HEK293 (cell line): ENCODE measurements around the gene KLHL29.

Experiments
- CTCF ChIA-PET: fragments of 350-600 bp; formaldehyde crosslinking; extraction: SDS; loops from one replicate; lab custom pipeline; 2021; ENCODE audit warnings: antibody characterized with exemption; lab: Yijun Ruan, JAX
- POLR2A ChIA-PET: fragments of 300-600 bp; formaldehyde crosslinking; extraction: SDS; loops from one replicate; lab custom pipeline; 2020; ENCODE audit warnings: antibody characterized with exemption, inconsistent platforms; lab: Yijun Ruan, JAX
- H3K27ac ChIP-seq: fragments of 200-500 bp; sonication (Bioruptor generic); 2 replicates; pipeline ENCODE4 v1.5.1; 2014; ENCODE audit warnings: low read depth, low read length, control low read depth, inconsistent platforms; ENCODE audit errors: extremely low read depth
- H3K36me3 ChIP-seq, 2 experiments: fragments of 200-500 bp in 1 of 2; sonication (Bioruptor generic) in 1 of 2; 1 replicate in 1 of 2; 2 replicates in 1 of 2; pipeline ENCODE4 v1.5.1; 2014 to 2017; ENCODE audit warnings: inconsistent platforms in 2 of 2, low read length in 2 of 2; ENCODE audit not compliant: control insufficient read depth in 2 of 2, insufficient read depth in 1 of 2
- H3K4me1 ChIP-seq: fragments of 200-500 bp; sonication (Bioruptor generic); 2 replicates; pipeline ENCODE4 v1.5.1; 2014; ENCODE audit warnings: mild to moderate bottlenecking, low read length, inconsistent platforms; ENCODE audit not compliant: control insufficient read depth, insufficient read depth
- H3K4me3 ChIP-seq: 2 replicates; pipeline ENCODE4 v1.5.1; 2011; ENCODE audit warnings: low read depth, mild to moderate bottlenecking, control low read depth, low read length, moderate library complexity
- H3K9me3 ChIP-seq: fragments of 200-500 bp; sonication (Bioruptor generic); 2 replicates; pipeline ENCODE4 v1.5.1; 2014; ENCODE audit warnings: low read depth, low read length, inconsistent platforms; ENCODE audit not compliant: control insufficient read depth, insufficient read depth
- GLIS1 ChIP-seq: fragments of 450-650 bp; formaldehyde crosslinking; IDR thresholded peaks from 2 replicates; pipeline ENCODE4 v1.5.1; 2016; ENCODE audit warnings: missing biosample characterization, missing genetic modification characterization
- ZIC2 ChIP-seq: fragments of 450-650 bp; formaldehyde crosslinking; IDR thresholded peaks from 2 replicates; pipeline ENCODE4 v1.5.1; 2016; ENCODE audit warnings: missing biosample characterization, missing genetic modification characterization
- ZNF133 ChIP-seq: fragments of 450-650 bp; formaldehyde crosslinking; IDR thresholded peaks from 2 replicates; pipeline ENCODE4 v1.5.1; 2016; ENCODE audit warnings: missing biosample characterization, missing genetic modification characterization
- ZNF169 ChIP-seq: fragments of 450-650 bp; formaldehyde crosslinking; IDR thresholded peaks from 2 replicates; pipeline ENCODE4 v1.5.1; 2016; ENCODE audit warnings: missing biosample characterization, missing genetic modification characterization
- ZNF174 ChIP-seq: fragments of 450-650 bp; formaldehyde crosslinking; IDR thresholded peaks from 2 replicates; pipeline ENCODE4 v1.5.0; 2017; ENCODE audit warnings: missing biosample characterization, mild to moderate bottlenecking, missing genetic modification characterization
- ZNF223 ChIP-seq: fragments of 450-650 bp; formaldehyde crosslinking; IDR thresholded peaks from 2 replicates; pipeline ENCODE4 v1.5.1; 2016; ENCODE audit warnings: missing biosample characterization, missing genetic modification characterization
- ZNF292 ChIP-seq: fragments of 450-650 bp; formaldehyde crosslinking; IDR thresholded peaks from 2 replicates; pipeline ENCODE4 v1.5.1; 2016; ENCODE audit warnings: low read depth, missing biosample characterization, missing genetic modification characterization, borderline replicate concordance
- ZNF335 ChIP-seq: fragments of 450-650 bp; formaldehyde crosslinking; conservative IDR thresholded peaks from 2 replicates; pipeline ENCODE4 v1.5.1; 2016; ENCODE audit warnings: missing biosample characterization, missing genetic modification characterization
- ZNF555 ChIP-seq: fragments of 450-650 bp; formaldehyde crosslinking; conservative IDR thresholded peaks from 2 replicates; pipeline ENCODE4 v1.5.1; 2017; ENCODE audit warnings: missing biosample characterization, mild to moderate bottlenecking, missing genetic modification characterization, inconsistent platforms
- ZNF600 ChIP-seq: fragments of 450-650 bp; formaldehyde crosslinking; IDR thresholded peaks from 2 replicates; pipeline ENCODE4 v1.5.1; 2016; ENCODE audit warnings: missing biosample characterization, missing genetic modification characterization
- ZNF701 ChIP-seq: fragments of 450-650 bp; formaldehyde crosslinking; IDR thresholded peaks from 2 replicates; pipeline ENCODE4 v1.5.1; 2016; ENCODE audit warnings: missing biosample characterization, missing genetic modification characterization
- ZNF768 ChIP-seq: fragments of 450-650 bp; formaldehyde crosslinking; IDR thresholded peaks from 2 replicates; pipeline ENCODE4 v1.5.1; 2018; ENCODE audit warnings: missing biosample characterization, mild to moderate bottlenecking, missing genetic modification characterization
- ZNF792 ChIP-seq: fragments of 450-650 bp; formaldehyde crosslinking; IDR thresholded peaks from 2 replicates; pipeline ENCODE4 v1.5.1; 2016; ENCODE audit warnings: missing biosample characterization, missing genetic modification characterization
- ZNF830 ChIP-seq: fragments of 450-650 bp; IDR thresholded peaks from 2 replicates; pipeline ENCODE4 v1.5.0; 2018; ENCODE audit warnings: missing biosample characterization, missing genetic modification characterization, low read depth, mild to moderate bottlenecking, moderate library complexity
- TF ChIP-seq, protein P1 (sequence below): fragments of 450-650 bp; formaldehyde crosslinking; IDR thresholded peaks from 2 replicates; pipeline ENCODE4 v1.5.1; 2016; ENCODE audit warnings: missing biosample characterization, missing genetic modification characterization
- TF ChIP-seq, protein P2 (sequence below): fragments of 450-650 bp; formaldehyde crosslinking; IDR thresholded peaks from 2 replicates; pipeline ENCODE4 v1.5.1; 2016; ENCODE audit warnings: missing biosample characterization, missing genetic modification characterization
- TF ChIP-seq, protein P3 (sequence below): fragments of 450-650 bp; formaldehyde crosslinking; IDR thresholded peaks from 2 replicates; pipeline ENCODE4 v1.5.1; 2016; ENCODE audit warnings: missing biosample characterization, missing genetic modification characterization
- TF ChIP-seq, protein P4 (sequence below): fragments of 450-650 bp; IDR thresholded peaks from 2 replicates; pipeline ENCODE4 v1.5.1; 2018; ENCODE audit warnings: missing biosample characterization, mild to moderate bottlenecking, missing genetic modification characterization
- TF ChIP-seq, protein P5 (sequence below): fragments of 450-650 bp; formaldehyde crosslinking; IDR thresholded peaks from 2 replicates; pipeline ENCODE4 v1.5.1; 2016; ENCODE audit warnings: missing biosample characterization, missing genetic modification characterization

Gene KLHL29

DNA sequence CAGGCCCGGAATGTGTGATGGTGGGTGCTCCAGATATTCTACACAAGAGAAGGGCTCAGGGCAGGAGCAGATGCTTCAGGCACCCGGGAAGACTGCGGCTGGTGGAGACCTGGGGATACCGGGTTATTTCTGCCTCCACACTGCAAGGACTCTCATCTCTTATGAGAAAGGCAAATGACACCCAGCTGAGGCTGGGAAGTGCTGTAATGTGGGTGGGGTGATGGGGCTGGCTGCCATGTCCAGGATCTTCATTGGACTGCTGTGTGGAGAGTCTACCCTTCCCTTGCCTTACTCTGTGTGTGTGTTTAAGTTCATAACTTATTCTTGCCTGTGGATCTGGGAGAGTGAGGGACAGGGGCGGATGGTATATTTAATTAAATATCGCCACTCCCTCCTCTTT is 124.1 kb downstream of the KLHL29 start:
- no peaks in the 10 kb centered on the region for H3K9me3 ChIP-seq
- CTCF ChIA-PET: no interaction called here
- TF ChIP-seq ZNF792 (tag by site-specific recombination) (no peak), ZNF169 (tag by site-specific recombination) (no peak), ZNF292 (tag by site-specific recombination) (no peak), ZNF701 (no peak), ZNF223 (tag by site-specific recombination) (no peak), ZNF555 (tag by site-specific recombination) (no peak), ZNF174 (no peak), ZNF830 (no peak)
- TF ChIP-seq, protein P1, sequence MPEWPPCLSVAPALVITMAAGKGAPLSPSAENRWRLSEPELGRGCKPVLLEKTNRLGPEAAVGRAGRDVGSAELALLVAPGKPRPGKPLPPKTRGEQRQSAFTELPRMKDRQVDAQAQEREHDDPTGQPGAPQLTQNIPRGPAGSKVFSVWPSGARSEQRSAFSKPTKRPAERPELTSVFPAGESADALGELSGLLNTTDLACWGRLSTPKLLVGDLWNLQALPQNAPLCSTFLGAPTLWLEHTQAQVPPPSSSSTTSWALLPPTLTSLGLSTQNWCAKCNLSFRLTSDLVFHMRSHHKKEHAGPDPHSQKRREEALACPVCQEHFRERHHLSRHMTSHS (tag by site-specific recombination): no peak
- TF ChIP-seq, protein P2, sequence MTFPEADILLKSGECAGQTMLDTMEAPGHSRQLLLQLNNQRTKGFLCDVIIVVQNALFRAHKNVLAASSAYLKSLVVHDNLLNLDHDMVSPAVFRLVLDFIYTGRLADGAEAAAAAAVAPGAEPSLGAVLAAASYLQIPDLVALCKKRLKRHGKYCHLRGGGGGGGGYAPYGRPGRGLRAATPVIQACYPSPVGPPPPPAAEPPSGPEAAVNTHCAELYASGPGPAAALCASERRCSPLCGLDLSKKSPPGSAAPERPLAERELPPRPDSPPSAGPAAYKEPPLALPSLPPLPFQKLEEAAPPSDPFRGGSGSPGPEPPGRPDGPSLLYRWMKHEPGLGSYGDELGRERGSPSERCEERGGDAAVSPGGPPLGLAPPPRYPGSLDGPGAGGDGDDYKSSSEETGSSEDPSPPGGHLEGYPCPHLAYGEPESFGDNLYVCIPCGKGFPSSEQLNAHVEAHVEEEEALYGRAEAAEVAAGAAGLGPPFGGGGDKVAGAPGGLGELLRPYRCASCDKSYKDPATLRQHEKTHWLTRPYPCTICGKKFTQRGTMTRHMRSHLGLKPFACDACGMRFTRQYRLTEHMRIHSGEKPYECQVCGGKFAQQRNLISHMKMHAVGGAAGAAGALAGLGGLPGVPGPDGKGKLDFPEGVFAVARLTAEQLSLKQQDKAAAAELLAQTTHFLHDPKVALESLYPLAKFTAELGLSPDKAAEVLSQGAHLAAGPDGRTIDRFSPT (tag by site-specific recombination): no peak
- TF ChIP-seq, protein P3, sequence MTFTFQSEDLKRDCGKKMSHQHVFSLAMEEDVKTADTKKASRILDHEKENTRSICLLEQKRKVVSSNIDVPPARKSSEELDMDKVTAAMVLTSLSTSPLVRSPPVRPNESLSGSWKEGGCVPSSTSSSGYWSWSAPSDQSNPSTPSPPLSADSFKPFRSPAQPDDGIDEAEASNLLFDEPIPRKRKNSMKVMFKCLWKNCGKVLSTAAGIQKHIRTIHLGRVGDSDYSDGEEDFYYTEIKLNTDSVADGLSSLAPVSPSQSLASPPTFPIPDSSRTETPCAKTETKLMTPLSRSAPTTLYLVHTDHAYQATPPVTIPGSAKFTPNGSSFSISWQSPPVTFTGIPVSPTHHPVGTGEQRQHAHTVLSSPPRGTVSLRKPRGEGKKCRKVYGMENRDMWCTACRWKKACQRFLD (tag by site-specific recombination): no peak
- TF ChIP-seq, all 188 proteins: peak for 0
- H3K4me1 ChIP-seq: peaks cover 10% of the 10 kb centered on the region
- H3K27ac ChIP-seq: no peak overlapping the region
- no peaks in the 10 kb centered on the region for H3K36me3 ChIP-seq
- POLR2A ChIA-PET: no interaction called here
- no peak overlapping the region for H3K4me3 ChIP-seq

DNA sequence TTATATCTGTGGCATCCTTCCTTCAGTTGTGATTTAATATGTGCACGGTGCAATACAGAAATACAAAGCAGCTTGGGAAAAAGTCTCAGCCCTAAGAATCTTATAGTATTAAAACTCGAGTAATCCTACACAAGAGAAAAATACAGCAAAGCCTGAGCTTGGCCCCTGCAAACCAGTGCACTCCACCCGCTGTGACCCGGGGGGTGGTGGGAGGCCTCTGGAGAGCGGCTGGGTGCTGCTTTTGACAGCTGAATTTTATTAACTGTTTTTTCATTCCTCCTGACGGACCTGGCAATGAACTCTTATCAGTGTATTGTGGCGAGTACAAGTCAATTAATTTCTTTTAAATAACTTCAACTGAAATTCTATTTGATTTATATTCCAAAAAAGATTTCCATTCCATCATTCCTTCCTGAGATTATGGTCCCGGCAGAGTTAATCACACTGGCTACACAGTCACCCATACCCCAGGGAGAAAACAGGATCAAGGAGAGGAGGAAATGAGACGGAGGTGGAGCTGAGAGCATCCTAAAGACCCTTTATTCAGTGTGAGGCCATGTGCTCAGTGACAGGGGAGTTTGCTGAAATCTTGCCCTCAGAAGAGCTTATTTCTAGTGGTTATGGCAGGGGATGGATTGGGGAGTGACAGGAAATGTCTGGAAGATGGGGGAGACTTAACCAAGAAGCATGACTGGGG is 124.8 kb downstream of the KLHL29 start:
- Histone ChIP-seq H3K36me3 (no peaks in the 10 kb centered on the region), H3K27ac (no peak overlapping the region), H3K9me3 (no peaks in the 10 kb centered on the region)
- CTCF ChIA-PET: no interaction called here
- POLR2A ChIA-PET: no interaction called here
- TF ChIP-seq GLIS1 (tag by site-specific recombination) (0 out of 2 replicates have a peak, but pooled peaks have one; percentile 10), ZNF768 (tag by site-specific recombination) (no peak), ZNF133 (tag by site-specific recombination) (no peak), ZNF600 (tag by site-specific recombination) (no peak), ZIC2 (tag by site-specific recombination) (peak; percentile 45), ZNF335 (tag by site-specific recombination) (no peak)
- TF ChIP-seq, protein P4, sequence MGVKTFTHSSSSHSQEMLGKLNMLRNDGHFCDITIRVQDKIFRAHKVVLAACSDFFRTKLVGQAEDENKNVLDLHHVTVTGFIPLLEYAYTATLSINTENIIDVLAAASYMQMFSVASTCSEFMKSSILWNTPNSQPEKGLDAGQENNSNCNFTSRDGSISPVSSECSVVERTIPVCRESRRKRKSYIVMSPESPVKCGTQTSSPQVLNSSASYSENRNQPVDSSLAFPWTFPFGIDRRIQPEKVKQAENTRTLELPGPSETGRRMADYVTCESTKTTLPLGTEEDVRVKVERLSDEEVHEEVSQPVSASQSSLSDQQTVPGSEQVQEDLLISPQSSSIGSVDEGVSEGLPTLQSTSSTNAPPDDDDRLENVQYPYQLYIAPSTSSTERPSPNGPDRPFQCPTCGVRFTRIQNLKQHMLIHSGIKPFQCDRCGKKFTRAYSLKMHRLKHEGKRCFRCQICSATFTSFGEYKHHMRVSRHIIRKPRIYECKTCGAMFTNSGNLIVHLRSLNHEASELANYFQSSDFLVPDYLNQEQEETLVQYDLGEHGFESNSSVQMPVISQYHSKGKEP (tag by site-specific recombination): no peak
- TF ChIP-seq, protein P5, sequence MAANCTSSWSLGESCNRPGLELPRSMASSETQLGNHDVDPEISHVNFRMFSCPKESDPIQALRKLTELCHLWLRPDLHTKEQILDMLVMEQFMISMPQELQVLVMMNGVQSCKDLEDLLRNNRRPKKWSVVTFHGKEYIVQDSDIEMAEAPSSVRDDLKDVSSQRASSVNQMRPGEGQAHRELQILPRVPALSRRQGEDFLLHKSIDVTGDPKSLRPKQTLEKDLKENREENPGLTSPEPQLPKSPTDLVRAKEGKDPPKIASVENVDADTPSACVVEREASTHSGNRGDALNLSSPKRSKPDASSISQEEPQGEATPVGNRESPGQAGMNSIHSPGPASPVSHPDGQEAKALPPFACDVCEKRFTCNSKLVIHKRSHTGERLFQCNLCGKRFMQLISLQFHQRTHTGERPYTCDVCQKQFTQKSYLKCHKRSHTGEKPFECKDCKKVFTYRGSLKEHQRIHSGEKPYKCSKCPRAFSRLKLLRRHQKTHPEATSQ (tag by site-specific recombination): no peak
- TF ChIP-seq, all 188 proteins: peak for 2
- Histone ChIP-seq H3K4me3 (no peak overlapping the region), H3K4me1 (peaks cover 14% of the 10 kb centered on the region)
